Aorta (tissue), 5 donors: ENCODE results near the gene MFAP5. TPM values are rescaled to one million over a fixed set of nuclear protein-coding genes. Genes with fewer than 3 reads are reported as not detected.
A peak's percentile ranks its signal among the peaks of the same experiment; 100 is the strongest.

Experiments
- ATAC-seq: fragments of 200-7000 bp; cut with Tn5 transposase; one replicate; pipeline ENCODE4 v1.9.1; 2022; ENCODE audit warnings: moderate library complexity; ENCODE audit not compliant: low FRiP score
- DNase-seq, 2 donors: peaks; one replicate each; pipeline ENCODE4 v3.0.0-alpha.2; 2020
- H3K27ac ChIP-seq, 2 donors: one replicate each; pipeline ENCODE4 v1.5.1; 2013; ENCODE audit warnings: low read length in 2 of 2, mild to moderate bottlenecking in 2 of 2, moderate library complexity in 2 of 2, control low read depth in 1 of 2, inconsistent platforms in 1 of 2, low read depth in 1 of 2
- H3K27me3 ChIP-seq, 2 donors: one replicate each; pipeline ENCODE4 v1.6.1; 2013; ENCODE audit warnings: control low read depth in 1 of 2, low read length in 1 of 2, mild to moderate bottlenecking in 1 of 2, moderate library complexity in 1 of 2; ENCODE audit not compliant: insufficient read depth in 2 of 2, control insufficient read depth in 1 of 2
- H3K36me3 ChIP-seq, 2 donors: one replicate each; pipeline ENCODE4 v1.6.1; 2013; ENCODE audit warnings: control low read depth in 1 of 2, low read length in 1 of 2, mild to moderate bottlenecking in 1 of 2; ENCODE audit not compliant: insufficient read depth in 2 of 2, control insufficient read depth in 1 of 2
- H3K4me1 ChIP-seq, 2 donors: one replicate each; pipeline ENCODE4 v1.6.1; 2013; ENCODE audit warnings: low read length in 2 of 2, control low read depth in 1 of 2, mild to moderate bottlenecking in 1 of 2, moderate library complexity in 1 of 2; ENCODE audit not compliant: insufficient read depth in 2 of 2, control insufficient read depth in 1 of 2
- H3K4me3 ChIP-seq, 2 donors: one replicate each; pipeline ENCODE4 v1.5.1; 2013; ENCODE audit warnings: low read length in 2 of 2, control low read depth in 1 of 2, mild to moderate bottlenecking in 1 of 2
- H3K9me3 ChIP-seq: one replicate; pipeline ENCODE4 v1.6.1; 2013; ENCODE audit warnings: mild to moderate bottlenecking, low read length; ENCODE audit not compliant: control insufficient read depth
- WGBS, 2 donors: extraction: QIAGEN DNeasy Blood & Tissue Kit; methylation state at CpG; one replicate each; pipeline ENCODE4 v1.1.7; 2013; 5-methylcytosine and 5-hydroxymethylcytosine counted together
- intact Hi-C, 2 donors: fragments of 100-400 bp; cut with DNase I; formaldehyde crosslinking; loops; one replicate each; pipeline versions ENCODE4 v1.14.2 to v1.15.0; 2022
- long read RNA-seq, 2 donors: library from polyadenylated mRNA; unstranded; transcript quantifications; one replicate each; pipeline ENCODE4 v2.0.0, GENCODE V29; 2020 to 2021
- polyA plus RNA-seq, 2 donors: library from polyadenylated mRNA; stranded (reverse); fragments of 200-250 nt; gene quantifications; one replicate each; pipeline ENCODE4 v1.2.3, GENCODE V29; 2013
- total RNA-seq, 2 donors: library from RNA; stranded (reverse); fragmentation: NEBNext Ultra II Directional; extraction: Animal tissue kit (Norgen Biotek cat#: 25700); gene quantifications; one replicate each; pipeline ENCODE4 v1.2.1, GENCODE V29; 2021
- donor health status: healthy with polysubstance abuse.
- donor health status: Bipolar disorder and iron deficiency.
- donor health status: DM: no; HTN: no; CAD: no.
- donor health status: DM: no; HTN: no; CAD: no.
- donor health status: DM: yes; HTN: yes; CAD: no.

Gene MFAP5, protein sequence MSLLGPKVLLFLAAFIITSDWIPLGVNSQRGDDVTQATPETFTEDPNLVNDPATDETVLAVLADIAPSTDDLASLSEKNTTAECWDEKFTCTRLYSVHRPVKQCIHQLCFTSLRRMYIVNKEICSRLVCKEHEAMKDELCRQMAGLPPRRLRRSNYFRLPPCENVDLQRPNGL
- total RNA-seq (100 to 1,000 TPM in 1 of 2 donors, 10 to 100 TPM in 1; 59.7 to 470 TPM), polyA plus RNA-seq (10 to 100 TPM in 1 of 2 donors, under 1 TPM in 1; 0.67 to 11.8 TPM)
- long read RNA-seq, donor 1, transcript MFAP5-201 (10 exons, 2,845 nt), result major isoform, 8 of 12 reads
- long read RNA-seq, donor 1, partial matches to known transcripts, result 1 of 12 reads
- long read RNA-seq, donor 1, other reads (novel, unspliced or antisense), result 1 of 12 reads
- long read RNA-seq, donor 2, transcript MFAP5-202 (9 exons, 1,195 nt), result minor isoform, 15 of 95 reads
- long read RNA-seq, donor 2, transcript MFAP5-201 (10 exons, 2,845 nt), result major isoform, 48 of 95 reads
- long read RNA-seq, donor 2, partial matches to known transcripts, result 14 of 95 reads
- long read RNA-seq, donor 2, other reads (novel, unspliced or antisense), result 15 of 95 reads

DNA sequence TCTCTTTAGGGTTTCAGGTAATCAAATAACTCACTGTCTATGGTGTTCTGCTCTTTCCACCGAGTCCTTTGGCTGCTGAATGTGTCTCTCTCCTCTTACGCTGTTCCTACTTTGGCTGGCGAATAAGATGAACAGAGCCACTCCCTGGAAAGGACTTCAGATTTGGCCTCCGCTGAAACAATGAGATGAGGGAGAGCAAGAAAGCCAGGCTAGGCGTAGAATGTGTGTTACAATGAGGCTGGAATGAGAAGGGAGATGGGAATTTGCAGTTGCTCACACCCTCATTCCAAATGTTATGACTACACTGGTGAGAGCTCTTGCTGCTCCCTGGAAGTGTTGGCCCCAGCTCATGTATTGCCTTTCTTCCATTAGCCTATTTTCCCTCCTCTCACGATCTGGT is at the start of gene MFAP5:
TSS of gene MFAP5 (minus strand) at position 234 of the 400 bp plus-strand sequence. CDS start 722 bp downstream, outside the sequence.
- Histone ChIP-seq H3K27me3 (no peaks in the 10 kb centered on the region), H3K36me3 (no peaks in the 10 kb centered on the region), H3K9me3 (no peaks in the 10 kb centered on the region), H3K27ac (no peak within 1 kb of the TSS), H3K4me3 (no peak within 1 kb of the TSS), H3K4me1 (no peaks in the 10 kb centered on the region)
- ATAC-seq (peak; percentile 73), DNase-seq (no peak)
- intact Hi-C loops, result loop anchor here (5.0 to 10.0 kb wide), 3 partner anchors 230 to 1000 kb away; no protein-coding TSS in a partner anchor
- WGBS, 2 donors, result 77 to 78% methylated on average over 6 of the region's 6 CpGs

DNA sequence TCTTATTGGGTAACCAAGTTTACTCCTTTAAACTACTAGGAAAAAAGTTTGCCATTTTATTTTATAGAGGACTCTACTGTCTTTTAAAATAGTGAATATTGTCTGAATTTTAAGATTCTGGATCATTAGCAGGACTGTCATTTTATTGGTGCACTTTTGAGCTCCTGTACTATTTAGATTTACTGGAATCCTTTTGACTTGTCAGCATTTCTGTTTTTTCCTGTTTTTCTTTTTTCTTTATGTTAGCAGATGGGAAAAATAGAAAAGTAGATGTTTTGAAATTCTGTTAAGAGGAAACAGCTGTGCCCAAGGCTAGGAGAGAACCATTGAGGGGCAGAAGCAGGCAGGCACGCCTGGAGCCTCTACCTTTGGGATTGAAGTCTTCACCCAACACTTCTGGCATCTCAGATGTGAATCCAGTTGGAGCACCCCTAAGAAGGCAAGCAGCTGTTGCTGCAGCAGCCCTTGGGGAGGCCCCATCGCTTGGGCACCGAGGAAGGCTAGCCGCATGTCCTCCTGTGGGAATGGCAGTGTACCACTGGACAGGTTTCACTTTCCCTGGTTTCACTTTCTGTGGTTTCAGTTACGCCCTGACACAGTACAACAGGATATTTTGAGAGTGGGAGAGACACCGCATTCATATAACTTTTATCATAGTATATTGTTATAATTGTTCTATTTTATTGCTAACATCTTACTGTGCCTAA is 46.7 kb upstream of the MFAP5 start:
- no peak overlapping the region for H3K4me3 ChIP-seq
- peak overlapping the region in 1 of 2 donors; percentile 65 for H3K27ac ChIP-seq
- peaks cover 0 to 4% of the 10 kb centered on the region in 2 donors for H3K4me1 ChIP-seq
- H3K36me3 ChIP-seq, result no peaks in the 10 kb centered on the region
- 11 to 19% methylated on average over 6 of the region's 6 CpGs for WGBS, 2 donors
- no peaks in the 10 kb centered on the region for H3K27me3 ChIP-seq
- ATAC-seq (peak; percentile 77), DNase-seq (no peak)
- H3K9me3 ChIP-seq, result no peaks in the 10 kb centered on the region
- intact Hi-C loops, result no loop called here

DNA sequence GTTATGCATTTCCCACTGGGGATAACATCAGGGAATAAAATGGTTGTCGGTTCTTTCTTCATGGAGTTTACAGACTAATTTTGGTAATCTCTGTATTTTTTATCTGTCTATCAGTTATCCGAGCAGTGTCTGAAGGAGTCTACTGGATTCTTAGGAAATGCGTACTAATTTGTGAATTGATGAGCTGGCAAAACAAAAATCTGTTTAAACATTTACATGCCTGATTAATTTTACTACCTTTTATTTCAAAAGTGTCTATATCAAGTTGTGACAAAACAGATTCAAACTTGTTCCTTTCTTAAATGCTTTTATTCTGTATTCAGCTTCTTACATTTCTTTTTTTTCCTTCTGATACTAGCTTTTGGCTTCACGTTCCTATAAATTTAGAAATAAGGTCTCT is 39.5 kb upstream of the MFAP5 start:
- no peaks in the 10 kb centered on the region for H3K9me3 ChIP-seq
- no peak overlapping the region for H3K27ac ChIP-seq
- ATAC-seq (no peak), DNase-seq (no peak)
- no peak overlapping the region for H3K4me3 ChIP-seq
- intact Hi-C loops, result loop anchor here in 1 of 2 donors (5.0 kb wide), 1 partner anchor 670 kb away; the partner anchor contains the start of gene FOXJ2
- H3K36me3 ChIP-seq, result no peaks in the 10 kb centered on the region
- H3K4me1 ChIP-seq, result peaks cover 2 to 3% of the 10 kb centered on the region in 2 donors
- no peaks in the 10 kb centered on the region for H3K27me3 ChIP-seq
- 28 to 30% methylated on average over 4 of the region's 4 CpGs for WGBS, 2 donors

DNA sequence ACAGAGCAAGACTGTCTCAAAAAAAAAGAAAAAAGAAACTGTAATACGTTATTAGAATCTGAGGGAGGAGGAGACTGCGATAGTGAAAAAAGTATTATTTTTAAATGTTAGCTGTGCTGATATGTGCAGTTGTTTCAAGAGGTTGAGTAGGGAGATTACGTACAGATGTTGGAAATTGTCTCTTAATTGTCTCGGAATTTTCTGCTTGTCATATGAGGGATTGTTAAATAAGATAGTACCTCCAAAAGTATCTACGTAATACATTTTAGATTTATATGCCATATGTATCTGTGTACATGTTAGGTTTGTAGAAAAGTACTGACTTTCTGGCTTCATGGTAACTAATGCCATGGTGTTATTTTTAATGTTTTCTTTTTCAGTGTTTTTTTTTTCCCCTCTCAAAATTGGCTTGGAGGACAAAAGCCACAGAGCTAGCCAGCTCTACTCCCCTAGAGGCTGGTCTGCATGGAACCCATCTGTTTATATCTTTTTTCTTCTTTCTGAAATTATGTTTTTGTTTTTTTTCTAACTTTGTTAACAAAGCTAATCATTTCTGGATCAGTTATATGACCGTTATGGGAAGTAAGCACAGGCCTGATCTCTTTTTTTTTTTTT is 38.5 kb upstream of the MFAP5 start:
- ATAC-seq (no peak), DNase-seq (no peak)
- Histone ChIP-seq H3K9me3 (no peaks in the 10 kb centered on the region), H3K27ac (peak overlapping the region in 1 of 2 donors; percentile 79), H3K36me3 (no peaks in the 10 kb centered on the region), H3K27me3 (no peaks in the 10 kb centered on the region), H3K4me3 (peak overlapping the region in 1 of 2 donors; percentile 15), H3K4me1 (peaks cover 2 to 3% of the 10 kb centered on the region in 2 donors)
- intact Hi-C loops, result loop anchor here in 1 of 2 donors (5.0 kb wide), 1 partner anchor 669 kb away; the partner anchor contains the start of gene FOXJ2
- 4 to 9% methylated on average over 6 of the region's 6 CpGs for WGBS, 2 donors

DNA sequence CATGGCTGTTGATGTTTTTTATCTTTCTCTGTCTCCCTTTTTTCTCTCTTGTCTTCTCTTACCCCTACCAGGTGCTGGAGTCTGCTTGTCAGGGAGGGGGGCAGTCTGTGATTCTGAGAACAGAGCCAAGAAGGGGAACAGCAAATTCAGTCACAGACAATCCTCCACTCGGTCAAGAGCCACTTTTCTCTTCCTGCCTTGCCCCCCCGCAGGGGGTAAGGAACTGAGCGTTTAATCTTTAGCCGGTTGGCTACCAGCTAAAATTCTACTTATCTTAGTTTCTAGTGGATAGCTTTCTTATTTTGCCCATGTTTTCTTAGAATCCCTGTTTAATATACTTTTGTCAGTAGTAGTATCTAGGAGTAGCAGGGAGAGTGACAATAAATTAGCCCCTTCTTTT is 37.1 kb upstream of the MFAP5 start:
- Histone ChIP-seq H3K27ac (peak overlapping the region; percentile 83 to 90), H3K9me3 (no peaks in the 10 kb centered on the region), H3K36me3 (no peaks in the 10 kb centered on the region), H3K4me1 (peaks cover 2 to 3% of the 10 kb centered on the region in 2 donors), H3K4me3 (peak overlapping the region; percentile 27 to 69), H3K27me3 (no peaks in the 10 kb centered on the region)
- no peak for ATAC-seq
- WGBS, 2 donors, result 3% methylated on average over 4 of the region's 4 CpGs
- DNase-seq, result no peak
- intact Hi-C loops, result loop anchor here (5.0 kb wide), 3 partner anchors 38 to 667 kb away; partner anchors contain the start of gene FOXJ2 (in 1 of the 2)

DNA sequence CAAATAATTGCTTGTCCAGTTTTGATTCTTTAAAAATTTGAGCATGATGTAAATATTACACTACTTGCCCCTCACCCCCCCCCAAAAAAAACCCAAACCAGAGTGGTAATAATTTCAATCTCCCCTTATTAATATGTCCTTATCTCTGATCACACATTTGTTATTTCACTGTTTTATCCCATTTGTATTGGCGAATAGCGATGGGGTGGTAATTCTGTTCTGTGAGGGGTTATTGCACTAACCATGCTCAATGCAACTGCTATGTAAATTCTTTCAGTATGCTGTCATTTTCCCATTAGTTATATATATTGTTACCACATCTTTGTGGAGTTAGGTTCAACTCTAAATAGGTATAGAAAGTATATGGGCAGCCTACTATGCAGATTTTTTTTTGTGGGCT is 36.3 kb upstream of the MFAP5 start:
- H3K4me3 ChIP-seq, result peak overlapping the region; percentile 83 to 98
- 3% methylated on average over 2 of the region's 2 CpGs for WGBS, 2 donors
- H3K4me1 ChIP-seq, result peaks cover 2 to 3% of the 10 kb centered on the region in 2 donors
- H3K9me3 ChIP-seq, result no peaks in the 10 kb centered on the region
- intact Hi-C loops, result loop anchor here (5.0 kb wide), 2 partner anchors 38 to 78 kb away; no protein-coding TSS in a partner anchor
- DNase-seq (no peak), ATAC-seq (no peak)
- no peaks in the 10 kb centered on the region for H3K27me3 ChIP-seq
- no peaks in the 10 kb centered on the region for H3K36me3 ChIP-seq
- H3K27ac ChIP-seq, result no peak overlapping the region

DNA sequence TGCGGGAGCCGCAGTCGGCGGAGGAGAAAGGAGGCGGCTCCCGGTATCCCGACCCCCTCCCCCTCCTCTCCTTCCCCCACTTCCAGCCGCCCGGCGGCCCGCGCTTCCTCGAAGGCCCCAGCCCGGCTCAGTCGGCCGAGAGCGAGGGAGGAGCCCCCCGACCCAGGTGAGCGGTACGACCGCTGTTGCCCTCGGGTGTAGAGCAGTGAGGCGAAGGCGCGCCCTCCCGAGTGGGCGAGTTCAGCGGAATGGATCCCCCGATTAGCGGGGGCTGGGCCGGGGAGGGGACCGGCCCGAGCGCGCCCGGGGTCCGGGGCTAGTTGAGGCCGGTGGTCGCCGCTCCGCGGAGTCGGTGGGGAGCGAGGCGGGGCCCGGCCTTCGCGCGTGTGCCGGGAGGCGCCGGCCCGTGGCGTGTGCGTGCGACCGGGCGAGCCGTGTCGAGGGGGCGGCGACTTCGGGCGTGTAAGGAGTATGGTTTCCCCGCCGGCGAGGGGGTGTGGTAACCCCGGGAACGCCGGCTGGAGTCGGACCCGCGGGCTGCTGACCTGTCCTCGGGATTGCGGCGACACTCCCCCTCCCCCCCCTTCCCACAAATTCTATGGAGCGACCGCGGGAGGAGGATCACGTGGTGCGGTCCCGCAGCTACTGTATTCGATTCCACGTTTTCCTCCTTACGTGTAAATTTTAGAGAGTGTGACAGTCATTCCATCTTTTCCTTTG is 35.7 kb upstream of the MFAP5 start:
- Histone ChIP-seq H3K9me3 (no peaks in the 10 kb centered on the region), H3K27me3 (no peaks in the 10 kb centered on the region), H3K4me1 (peaks cover under 1 to 2% of the 10 kb centered on the region in 2 donors), H3K36me3 (no peaks in the 10 kb centered on the region), H3K27ac (peak overlapping the region; percentile 95 to 97), H3K4me3 (peak overlapping the region; percentile 83 to 98)
- peak; percentile 83 for ATAC-seq
- intact Hi-C loops, result loop anchor here (5.0 kb wide), 2 partner anchors 39 to 79 kb away; no protein-coding TSS in a partner anchor
- 0 to 1% methylated on average over 53 to 85 of the region's 85 CpGs for WGBS, 2 donors
- DNase-seq, result peak; percentile 85 to 92
